ENCODE data around the gene EIF4A2. TPM values are rescaled to one million over a fixed set of nuclear protein-coding genes. Genes with fewer than 3 reads are reported as not detected.
A peak's percentile ranks its signal among the peaks of the same experiment; 100 is the strongest.

Gene EIF4A2
- total and polyA plus RNA-seq, 2 of the 13 experiments (the other 11 are each of a cell fraction or from before 2014, with no cell fraction given): 480 to 596 TPM

DNA sequence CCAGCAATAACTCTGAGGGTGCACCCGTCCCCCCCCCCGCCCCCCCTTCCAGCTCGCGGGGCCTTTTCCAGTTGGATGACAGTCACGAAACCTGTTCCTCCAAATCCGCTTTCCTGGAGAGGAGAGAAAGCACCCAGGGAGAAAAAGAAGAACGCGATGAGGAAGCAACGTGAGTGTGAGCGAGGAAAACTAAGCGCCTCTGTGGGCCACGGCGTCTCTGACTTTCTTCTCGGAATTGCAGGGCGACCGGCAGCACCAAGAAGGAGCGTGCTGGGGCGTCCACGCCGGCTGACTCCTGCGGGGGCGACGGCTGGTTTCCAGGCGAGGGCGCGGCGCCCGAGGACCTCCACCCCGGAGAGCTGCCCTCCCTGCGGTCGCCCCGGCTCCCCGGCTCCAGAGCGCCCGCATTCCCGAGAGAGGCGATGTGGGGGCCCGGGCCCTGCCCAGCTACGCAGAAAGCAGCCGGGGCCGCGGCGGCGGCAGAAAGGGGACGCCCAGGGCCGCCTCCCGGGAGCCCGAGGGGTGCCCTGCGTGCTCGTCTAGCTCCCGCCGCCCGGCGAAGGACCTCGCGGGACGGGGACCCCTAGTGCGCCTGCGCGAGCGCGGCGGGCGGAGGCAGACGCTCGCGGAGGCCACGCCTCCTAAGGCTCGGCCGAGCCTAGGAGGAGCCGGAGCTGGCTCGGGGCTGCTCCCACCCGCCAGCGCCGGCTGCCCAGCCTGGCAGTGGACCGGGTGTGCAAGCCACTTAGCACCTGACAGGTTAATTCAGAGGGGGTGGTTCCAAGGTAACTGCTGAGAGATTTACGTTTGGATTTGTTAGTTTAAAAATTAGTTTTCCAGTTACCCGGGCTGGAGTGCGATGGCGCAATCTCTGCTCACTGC is 43.8 kb downstream of the EIF4A2 start (continued):
- peak; percentile 61; the same call in 1 of the 2 replicates for TF ChIP-seq SP5 (CRISPR knock-in tag; IDR thresholded peaks at IDR 0.05; ENCODE audit: borderline replicate concordance, low read depth)
- no peak for TF ChIP-seq LCORL (IDR thresholded peaks at IDR 0.05)
- peak; percentile 26; the same call in 1 of the 2 replicates for TF ChIP-seq LCORL (CRISPR knock-in tag; IDR thresholded peaks at IDR 0.05)
- peak; percentile 86 for TF ChIP-seq ZNF687 (CRISPR knock-in tag; IDR thresholded peaks at IDR 0.05)
- TF ChIP-seq ZNF574 (CRISPR knock-in tag; IDR thresholded peaks at IDR 0.05): 0 out of 2 replicates have a peak, but pooled peaks have one; percentile 55
- TF ChIP-seq THAP8 (CRISPR knock-in tag; IDR thresholded peaks at IDR 0.05; ENCODE audit: borderline replicate concordance): peak; percentile 40; the same call in 1 of the 2 replicates
- TF ChIP-seq, protein P1, sequence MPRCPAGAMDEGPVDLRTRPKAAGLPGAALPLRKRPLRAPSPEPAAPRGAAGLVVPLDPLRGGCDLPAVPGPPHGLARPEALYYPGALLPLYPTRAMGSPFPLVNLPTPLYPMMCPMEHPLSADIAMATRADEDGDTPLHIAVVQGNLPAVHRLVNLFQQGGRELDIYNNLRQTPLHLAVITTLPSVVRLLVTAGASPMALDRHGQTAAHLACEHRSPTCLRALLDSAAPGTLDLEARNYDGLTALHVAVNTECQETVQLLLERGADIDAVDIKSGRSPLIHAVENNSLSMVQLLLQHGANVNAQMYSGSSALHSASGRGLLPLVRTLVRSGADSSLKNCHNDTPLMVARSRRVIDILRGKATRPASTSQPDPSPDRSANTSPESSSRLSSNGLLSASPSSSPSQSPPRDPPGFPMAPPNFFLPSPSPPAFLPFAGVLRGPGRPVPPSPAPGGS (CRISPR knock-in tag; IDR thresholded peaks at IDR 0.05): peak; percentile 43; the same call in 1 of the 2 replicates
- no peak for TF ChIP-seq ELF1 (CRISPR knock-in tag; IDR thresholded peaks at IDR 0.05)
- TF ChIP-seq MYC (CRISPR knock-in tag; IDR thresholded peaks at IDR 0.05; ENCODE audit: borderline replicate concordance): 0 out of 2 replicates have a peak, but pooled peaks have one; percentile 39
- TF ChIP-seq PPARG (CRISPR knock-in tag; conservative IDR thresholded peaks at IDR 0.05): 0 out of 2 replicates have a peak, but pooled peaks have one; percentile 22
- TF ChIP-seq YEATS4 (CRISPR knock-in tag; IDR thresholded peaks at IDR 0.05; ENCODE audit: borderline replicate concordance): peak; percentile 75; the same call in 1 of the 2 replicates
